HG02970 (cell line): ENCODE measurements around the gene AMIGO2.

Experiments used
- ATAC-seq: cut with Tn5 transposase; IDR thresholded peaks from one replicate; pipeline ENCODE4 v1.9.1; 2021; ENCODE audit warnings: mild to moderate bottlenecking, moderate library complexity, moderate number of reproducible peaks; ENCODE audit not compliant: unreplicated experiment, low FRiP score

The AMIGO2 gene

GRCh38 chr12:47098099-47098498, 18.3 kb upstream of the AMIGO2 start:
- ATAC-seq: no peak

- no peak for ATAC-seq
These were observed 17.6 kb upstream of the AMIGO2 start for GRCh38 chr12:47097276-47097896.

GRCh38 chr12:47095446-47096236, 15.9 kb upstream of the AMIGO2 start:
- no peak for ATAC-seq

- no peak for ATAC-seq
These were observed 15.0 kb upstream of the AMIGO2 start for GRCh38 chr12:47094804-47095203.

- ATAC-seq: no peak
These were observed 11.2 kb upstream of the AMIGO2 start for GRCh38 chr12:47091009-47091408.

GRCh38 chr12:47088021-47088944, 8.5 kb upstream of the AMIGO2 start:
- no peak for ATAC-seq

GRCh38 chr12:47087088-47087688, 7.4 kb upstream of the AMIGO2 start:
- ATAC-seq: no peak

GRCh38 chr12:47085815-47086252, 6.1 kb upstream of the AMIGO2 start:
- no peak for ATAC-seq

GRCh38 chr12:47084172-47084571, 4.4 kb upstream of the AMIGO2 start:
- no peak for ATAC-seq

GRCh38 chr12:47082796-47083621, 3.2 kb upstream of the AMIGO2 start:
- no peak for ATAC-seq

GRCh38 chr12:47082283-47082682, 2.5 kb upstream of the AMIGO2 start:
- ATAC-seq: no peak

- ATAC-seq: no peak
These were observed 1.2 kb upstream of the AMIGO2 start for GRCh38 chr12:47080725-47081502.

GRCh38 chr12:47079981-47080724, 394 bp upstream of the AMIGO2 start:
- no peak for ATAC-seq

- ATAC-seq: no peak
These were observed 859 bp downstream of the AMIGO2 start for GRCh38 chr12:47078733-47079467.

GRCh38 chr12:47078086-47078395, 1.7 kb downstream of the AMIGO2 start:
- no peak for ATAC-seq

- ATAC-seq: no peak
These were observed 2.3 kb downstream of the AMIGO2 start for GRCh38 chr12:47077206-47078085.
